Fibroblast of pulmonary artery (primary cell): ENCODE measurements around the gene FHL1.
A peak's percentile ranks its signal among the peaks of the same experiment; 100 is the strongest.

Source experiments
- DNase-seq: peaks from one replicate; pipeline ENCODE4 v3.0.0-alpha.2; 2010; ENCODE audit warnings: low read depth
- H3K4me3 ChIP-seq: replicated peaks from 2 replicates; pipeline ENCODE4 v1.5.1; 2011; ENCODE audit warnings: low read depth, mild to moderate bottlenecking, control low read depth, low read length, moderate library complexity
- TF ChIP-seq, protein P1 (sequence below): IDR thresholded peaks from 2 replicates; pipeline ENCODE4 v1.5.1; 2011; ENCODE audit warnings: mild to moderate bottlenecking, control low read depth, low read length, inconsistent platforms; ENCODE audit errors: missing control alignments

FHL1 gene

DNA sequence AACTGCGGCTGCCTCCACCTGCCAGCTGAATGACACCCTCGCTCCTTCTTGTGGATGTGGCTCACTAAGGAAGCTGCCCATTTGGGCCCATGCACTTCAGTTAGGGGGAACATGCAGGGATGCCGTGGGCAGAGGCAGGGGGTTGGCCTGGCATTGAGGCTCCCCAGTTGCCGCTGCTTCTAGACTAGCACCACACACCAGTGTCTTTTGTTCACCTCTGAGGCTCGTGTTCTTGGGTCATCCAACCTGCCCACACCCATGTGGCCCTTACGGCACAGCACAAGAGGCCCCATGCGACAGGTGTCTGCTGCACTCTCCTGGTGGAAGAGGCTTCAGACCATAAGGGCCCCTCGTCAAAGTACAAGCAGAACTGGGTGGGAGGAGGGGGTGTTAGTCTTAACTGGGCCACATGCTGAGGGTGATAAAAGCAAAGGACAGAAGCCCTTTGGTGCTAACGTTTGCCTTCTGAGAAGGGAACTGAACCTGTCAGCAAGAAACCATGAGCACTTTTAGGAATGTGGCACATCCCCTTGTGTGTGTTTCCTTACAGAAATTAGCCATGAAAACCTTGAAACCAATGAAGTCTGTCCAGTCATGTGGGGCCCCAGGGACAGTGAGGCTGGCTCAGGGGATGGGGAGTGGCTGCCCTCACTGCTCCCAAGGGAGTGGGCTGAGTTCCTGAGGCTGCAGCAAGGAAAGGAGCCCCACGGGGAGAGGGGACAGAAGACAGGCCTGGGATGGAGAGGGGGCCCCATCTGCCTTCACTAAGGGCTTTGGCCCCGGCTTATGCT lies 64.6 kb downstream of the FHL1 start:
- no peak overlapping the region for H3K4me3 ChIP-seq
- TF ChIP-seq, protein P1, sequence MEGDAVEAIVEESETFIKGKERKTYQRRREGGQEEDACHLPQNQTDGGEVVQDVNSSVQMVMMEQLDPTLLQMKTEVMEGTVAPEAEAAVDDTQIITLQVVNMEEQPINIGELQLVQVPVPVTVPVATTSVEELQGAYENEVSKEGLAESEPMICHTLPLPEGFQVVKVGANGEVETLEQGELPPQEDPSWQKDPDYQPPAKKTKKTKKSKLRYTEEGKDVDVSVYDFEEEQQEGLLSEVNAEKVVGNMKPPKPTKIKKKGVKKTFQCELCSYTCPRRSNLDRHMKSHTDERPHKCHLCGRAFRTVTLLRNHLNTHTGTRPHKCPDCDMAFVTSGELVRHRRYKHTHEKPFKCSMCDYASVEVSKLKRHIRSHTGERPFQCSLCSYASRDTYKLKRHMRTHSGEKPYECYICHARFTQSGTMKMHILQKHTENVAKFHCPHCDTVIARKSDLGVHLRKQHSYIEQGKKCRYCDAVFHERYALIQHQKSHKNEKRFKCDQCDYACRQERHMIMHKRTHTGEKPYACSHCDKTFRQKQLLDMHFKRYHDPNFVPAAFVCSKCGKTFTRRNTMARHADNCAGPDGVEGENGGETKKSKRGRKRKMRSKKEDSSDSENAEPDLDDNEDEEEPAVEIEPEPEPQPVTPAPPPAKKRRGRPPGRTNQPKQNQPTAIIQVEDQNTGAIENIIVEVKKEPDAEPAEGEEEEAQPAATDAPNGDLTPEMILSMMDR = no peak
- DNase-seq = no peak

DNA sequence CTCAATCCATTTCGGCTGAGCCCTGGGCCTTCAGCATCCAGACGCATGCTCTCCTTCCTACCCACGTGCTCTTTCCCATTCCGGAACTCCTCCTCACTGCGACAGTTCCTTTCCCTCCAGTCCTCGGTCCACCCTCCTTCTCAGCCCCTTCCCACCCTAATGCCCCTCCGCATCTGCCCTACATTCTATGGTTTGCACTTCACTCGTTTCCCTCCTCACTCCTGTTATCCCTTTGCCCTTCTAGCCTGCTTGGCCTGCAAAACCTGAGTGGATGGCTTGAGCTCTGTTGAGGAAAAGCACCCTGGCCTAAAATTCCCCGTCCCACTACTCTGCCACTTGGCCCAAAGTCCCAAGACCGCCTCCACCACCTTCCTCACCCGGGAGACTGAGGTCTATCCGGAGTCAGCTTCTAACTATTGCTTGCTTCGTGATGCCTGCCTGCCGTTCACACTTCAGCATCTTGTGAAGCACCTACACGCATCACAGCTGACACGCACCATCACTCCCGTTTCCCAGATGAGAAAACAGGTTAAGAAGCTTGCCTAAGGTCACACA lies 65.3 kb downstream of the FHL1 start:
- H3K4me3 ChIP-seq = no peak overlapping the region
- DNase-seq = no peak
- TF ChIP-seq, protein P1 = no peak

DNA sequence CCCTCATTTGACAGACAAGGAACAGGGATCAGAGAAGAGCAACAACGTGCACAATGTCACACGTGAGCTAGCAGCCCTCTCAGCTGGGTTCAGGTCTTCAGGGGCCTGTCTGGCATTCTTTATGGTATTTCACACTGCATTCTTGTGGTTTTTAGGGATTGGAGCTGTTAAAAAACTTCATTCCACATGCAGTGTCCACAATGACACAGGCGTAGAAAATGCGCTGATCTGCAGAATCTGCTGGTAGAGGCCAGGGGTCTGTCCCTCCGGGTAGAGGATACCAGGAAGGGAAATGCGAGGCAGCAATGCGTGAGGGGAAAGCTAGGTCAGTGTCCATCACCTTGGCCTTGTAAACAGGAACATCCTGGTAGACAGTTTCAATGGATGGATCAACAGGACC lies 67.2 kb downstream of the FHL1 start:
- TF ChIP-seq, protein P1 = no peak
- DNase-seq = peak; percentile 74

DNA sequence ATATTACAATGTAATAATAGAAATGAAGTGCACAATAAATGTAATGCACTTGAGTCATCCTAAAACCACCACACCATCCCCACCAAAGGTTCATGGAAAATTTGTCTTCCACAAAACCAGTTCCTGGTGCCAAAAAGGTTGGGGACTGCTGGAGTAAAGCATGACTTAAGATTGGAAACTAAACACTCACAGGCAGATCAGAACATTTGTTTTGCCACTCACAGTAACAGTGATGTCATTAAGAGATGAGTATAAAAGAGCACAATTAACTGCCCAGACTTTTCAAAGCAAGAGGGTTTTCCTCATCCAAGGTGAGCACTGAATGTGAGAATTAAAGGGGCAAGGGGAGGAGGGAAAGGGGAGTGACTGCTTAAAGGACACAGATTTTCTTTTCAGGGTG lies 68.2 kb downstream of the FHL1 start:
- TF ChIP-seq, protein P1 = no peak
- no peak for DNase-seq
- no peak overlapping the region for H3K4me3 ChIP-seq

More for the DNA sequence above, 67.2 kb downstream of the FHL1 start:
- no peak overlapping the region for H3K4me3 ChIP-seq

DNA sequence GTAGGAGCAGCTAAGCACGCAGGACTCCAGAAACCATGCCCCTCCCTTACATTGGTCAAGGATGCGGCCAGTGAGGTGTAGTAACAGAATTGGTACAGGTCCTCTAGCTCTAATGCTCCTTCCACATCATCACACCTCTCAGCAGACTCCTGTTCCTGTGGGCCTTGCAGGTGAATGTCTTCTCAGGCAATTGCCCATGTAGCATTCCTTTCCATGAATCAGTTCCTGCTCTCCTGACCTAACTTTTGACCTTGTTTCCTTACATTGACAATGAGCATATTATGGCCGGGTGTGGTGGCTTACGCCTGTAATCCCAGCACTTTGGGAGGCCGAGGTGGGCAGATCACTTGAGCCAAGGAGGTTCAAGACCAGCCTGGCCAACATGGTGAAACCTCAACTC lies 72.6 kb downstream of the FHL1 start:
- no peak for DNase-seq
- no peak overlapping the region for H3K4me3 ChIP-seq
- TF ChIP-seq, protein P1 = no peak

DNA sequence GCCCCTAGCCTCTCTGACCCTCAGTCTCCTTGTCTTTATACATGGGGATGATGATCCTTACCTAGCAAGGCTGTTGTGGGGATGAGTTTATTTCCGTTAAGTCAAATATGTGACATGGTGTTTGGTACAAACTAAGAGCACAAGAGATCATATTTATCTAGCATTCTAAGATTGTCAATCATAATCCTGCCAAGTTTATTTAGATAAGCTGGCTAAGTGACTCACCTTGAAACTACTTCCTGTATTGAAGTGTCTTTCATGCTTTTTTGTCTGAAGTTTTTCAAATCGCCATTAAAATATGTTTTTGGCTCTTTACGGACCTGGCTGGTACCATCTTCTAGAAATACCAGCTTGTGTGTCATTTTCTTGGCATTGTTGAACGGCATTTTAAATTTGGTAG lies 73.2 kb downstream of the FHL1 start:
- H3K4me3 ChIP-seq = no peak overlapping the region
- TF ChIP-seq, protein P1 = no peak
- DNase-seq = no peak

DNA sequence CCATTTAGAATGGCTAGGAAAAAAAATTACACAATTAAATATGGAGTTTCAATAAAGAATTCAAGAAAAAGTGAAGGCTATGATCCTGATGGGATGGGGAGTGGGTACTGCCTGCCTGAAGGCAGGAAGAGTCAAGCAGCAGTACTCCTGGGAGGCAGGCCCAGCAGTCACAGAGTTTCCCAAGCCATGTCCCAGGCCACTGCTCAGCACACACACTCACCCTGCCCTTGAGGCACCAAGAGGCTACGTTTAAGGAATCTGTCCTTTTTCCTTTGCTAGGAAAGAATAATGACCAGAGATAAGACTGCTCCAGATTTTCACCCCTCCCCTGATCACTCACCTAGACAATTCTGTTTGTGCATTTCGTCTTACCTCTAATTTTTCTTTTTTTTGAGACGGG lies 73.6 kb downstream of the FHL1 start:
- TF ChIP-seq, protein P1 = no peak
- no peak overlapping the region for H3K4me3 ChIP-seq
- no peak for DNase-seq
